Measurements from ENCODE around the gene NFATC1.

Gene NFATC1

DNA sequence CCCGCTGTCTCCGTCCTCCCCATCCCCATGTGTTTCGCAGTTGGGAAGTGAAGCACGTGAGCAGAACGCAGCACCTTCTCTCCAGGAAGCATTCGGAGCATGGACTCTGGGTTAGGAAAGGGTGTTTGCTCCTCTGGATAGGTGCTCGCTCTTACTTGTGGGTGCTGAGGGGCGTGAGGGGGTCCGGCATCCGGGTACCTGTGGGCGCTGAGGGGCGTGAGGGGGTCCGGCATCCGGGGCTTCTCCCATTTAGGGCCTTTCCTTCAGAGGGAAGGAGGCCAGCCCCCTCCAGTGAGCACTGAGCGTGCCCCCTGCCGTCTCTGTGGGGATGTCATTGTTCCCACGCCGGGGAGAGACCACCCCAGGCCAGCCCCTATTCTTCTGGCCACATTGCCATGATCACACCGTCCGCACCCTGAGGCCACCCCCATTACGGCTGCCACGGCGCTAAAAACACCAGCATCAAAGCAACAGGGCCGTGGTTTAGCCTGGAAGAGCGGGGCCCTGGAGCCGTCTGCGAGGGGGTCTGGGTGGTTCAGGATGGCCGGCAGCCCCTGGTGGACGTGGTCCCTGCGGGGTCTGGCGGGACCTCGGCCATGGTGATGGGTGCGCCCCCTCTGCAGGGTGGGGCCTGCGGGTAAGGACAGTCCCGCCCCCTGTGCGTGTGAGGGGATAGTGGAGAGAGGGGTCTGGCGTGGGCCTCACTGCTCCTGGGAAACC is 41.0 kb downstream of the NFATC1 start:
- no peak for DNase-seq (ENCODE audit: low read depth, low spot score)
- no peak overlapping the region for H3K27ac ChIP-seq

DNA sequence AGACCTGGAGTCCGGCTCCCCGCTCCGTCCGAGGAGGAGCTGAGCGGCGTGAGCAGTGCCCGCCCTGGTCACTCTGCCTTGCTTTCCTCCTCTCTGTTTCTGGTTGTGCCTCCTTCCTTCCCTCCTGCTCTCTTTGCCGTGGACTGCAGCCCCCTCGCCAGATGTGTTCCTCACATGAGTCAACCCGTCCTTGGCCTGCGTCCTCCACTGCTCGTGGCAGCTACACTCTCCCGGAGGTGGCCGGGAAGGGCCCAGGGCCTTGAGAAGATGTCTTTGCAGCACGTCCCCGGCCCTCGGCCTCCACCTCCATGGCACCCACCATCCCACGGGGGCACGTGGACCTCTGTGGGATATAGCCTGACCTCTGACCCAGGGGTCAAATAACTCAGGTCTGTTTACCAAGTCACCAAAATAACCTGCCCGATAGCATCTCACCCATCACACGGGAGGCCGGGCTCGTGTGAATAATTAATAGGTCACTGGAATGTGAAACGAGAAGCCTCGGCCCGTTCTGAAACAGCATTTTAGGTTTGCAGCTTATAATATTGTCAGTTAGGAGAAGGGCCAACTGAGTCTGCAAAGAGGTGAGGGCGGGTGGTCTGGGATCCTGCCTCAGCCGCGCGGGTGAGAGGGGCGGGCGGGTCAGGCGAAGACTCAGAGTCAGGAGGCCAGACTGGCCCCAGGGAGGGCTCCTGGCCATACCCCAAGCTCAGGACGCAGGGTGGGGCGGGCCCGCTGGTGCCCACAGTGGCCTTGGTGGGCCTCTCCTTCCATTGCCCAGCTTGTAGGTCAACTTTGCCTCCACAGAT is 42.6 kb downstream of the NFATC1 start:
- H3K27ac ChIP-seq, result no peak overlapping the region
- no peak for DNase-seq (ENCODE audit: low read depth, low spot score)

DNA sequence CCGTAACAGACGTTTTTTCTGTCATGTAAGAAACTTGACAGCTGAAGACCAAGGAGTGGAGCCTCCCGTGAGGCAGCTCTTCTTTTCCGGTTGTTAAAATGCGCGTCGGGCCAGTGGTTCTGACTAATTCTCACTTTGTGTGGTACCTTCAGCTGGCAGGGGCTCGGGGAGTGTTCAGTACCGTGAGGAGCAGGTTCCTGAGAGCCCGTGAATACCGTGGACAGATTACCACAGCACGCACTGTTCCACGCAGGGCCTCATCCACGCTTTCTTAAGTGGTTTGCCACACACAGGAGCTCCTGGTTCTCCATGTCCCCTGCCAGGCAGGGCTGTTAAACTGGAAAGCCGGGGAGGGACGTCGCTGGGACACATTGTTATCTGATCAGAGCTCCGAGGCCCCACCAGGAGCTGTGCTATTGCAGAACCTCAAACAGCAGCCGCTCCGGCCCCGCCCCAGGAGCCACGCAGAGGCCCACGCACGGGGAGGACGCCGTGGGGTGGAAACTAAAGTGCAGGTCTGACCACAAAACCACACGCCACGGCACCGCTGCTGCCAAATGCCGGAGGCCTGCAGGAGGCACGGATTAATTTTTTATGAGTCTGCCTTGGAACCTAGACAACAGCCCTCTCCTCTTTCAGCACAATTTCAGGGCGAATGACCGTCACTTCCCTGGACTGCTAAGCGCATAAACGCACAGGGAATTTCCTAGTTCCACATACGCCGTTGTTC is 43.3 kb downstream of the NFATC1 start:
- no peak overlapping the region for H3K27ac ChIP-seq
- no peak for DNase-seq (ENCODE audit: low read depth, low spot score)

DNA sequence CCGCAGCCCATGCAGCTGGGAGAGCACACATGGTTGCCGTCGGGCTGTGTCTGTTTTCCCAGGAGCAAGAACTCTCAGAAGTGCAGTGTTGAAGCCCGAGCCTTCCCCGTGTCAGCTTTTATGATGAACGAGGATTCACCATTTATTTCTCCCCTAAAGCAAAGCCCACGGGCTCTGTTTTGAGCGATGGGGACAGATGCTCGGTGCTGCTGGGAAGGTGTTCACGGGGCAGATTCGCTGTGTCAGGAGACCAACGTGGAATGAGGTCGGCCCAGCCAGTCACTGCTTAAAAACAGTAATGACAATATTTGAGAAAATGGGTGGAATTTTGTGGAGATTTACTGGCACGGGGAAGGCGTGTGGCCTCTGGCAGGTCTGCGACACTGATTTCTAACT is 43.9 kb downstream of the NFATC1 start:
- DNase-seq (ENCODE audit: low read depth, low spot score), result no peak
- no peak overlapping the region for H3K27ac ChIP-seq

DNA sequence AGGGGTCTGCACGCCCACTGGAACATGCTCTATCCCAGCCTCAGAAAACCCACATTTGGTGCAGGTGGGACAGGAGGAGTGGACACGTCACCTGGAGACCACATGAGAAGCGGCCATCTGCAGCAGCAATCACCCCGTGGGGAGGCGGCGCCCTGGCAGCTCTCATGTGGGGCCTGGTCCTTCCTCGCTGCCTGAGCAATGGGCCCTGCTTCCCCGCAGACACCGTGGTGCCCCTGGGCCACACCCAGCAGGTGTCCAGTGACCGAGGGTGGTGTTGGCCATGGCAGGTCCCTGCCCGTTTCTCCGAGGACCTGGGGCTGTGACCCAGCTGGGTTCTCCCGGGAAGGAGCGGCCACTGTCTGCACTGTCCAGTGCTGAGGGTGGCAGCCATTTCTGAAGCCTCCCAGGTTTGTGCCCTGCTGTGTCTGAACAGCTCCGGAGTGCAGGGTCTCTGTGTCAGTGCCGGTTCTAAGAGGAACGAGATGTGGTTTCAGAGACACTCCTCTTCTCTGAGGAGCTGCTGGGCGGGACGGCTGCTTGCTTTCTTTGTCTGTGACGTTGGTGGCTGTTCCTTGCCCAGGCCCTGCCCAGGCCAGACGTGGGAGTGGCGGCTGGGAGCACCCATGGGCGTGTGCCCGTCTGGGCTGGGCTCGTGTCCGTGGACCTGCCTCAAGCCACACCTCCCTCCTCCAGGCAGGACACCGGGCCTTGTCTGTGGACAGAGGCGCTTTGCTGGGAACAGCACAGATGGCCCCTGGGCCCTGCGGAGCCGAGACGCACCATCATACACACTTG is 44.8 kb downstream of the NFATC1 start:
- DNase-seq (ENCODE audit: low read depth, low spot score), result no peak
- no peak overlapping the region for H3K27ac ChIP-seq

DNA sequence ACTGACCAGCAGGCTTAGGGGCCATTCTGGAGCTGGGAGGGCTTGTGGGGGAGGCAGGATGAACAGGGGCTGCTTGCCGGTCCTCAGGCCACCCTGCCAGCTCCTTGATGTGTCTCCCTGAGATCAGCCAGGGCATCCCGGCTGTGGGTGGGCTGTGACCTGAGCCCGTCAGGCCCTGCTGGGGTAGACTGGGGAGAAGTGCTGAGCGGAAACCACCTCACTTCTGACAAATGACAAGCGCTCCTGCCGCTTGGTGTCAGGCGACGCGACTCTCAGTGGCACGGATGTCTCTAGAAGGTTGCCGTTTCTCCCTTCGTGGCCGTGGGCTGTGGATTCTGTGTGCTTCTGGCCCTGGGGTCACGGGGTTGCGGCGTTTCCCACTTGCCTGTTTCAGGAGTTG is 45.7 kb downstream of the NFATC1 start:
- DNase-seq (ENCODE audit: low read depth, low spot score), result no peak
- H3K27ac ChIP-seq, result no peak overlapping the region

DNA sequence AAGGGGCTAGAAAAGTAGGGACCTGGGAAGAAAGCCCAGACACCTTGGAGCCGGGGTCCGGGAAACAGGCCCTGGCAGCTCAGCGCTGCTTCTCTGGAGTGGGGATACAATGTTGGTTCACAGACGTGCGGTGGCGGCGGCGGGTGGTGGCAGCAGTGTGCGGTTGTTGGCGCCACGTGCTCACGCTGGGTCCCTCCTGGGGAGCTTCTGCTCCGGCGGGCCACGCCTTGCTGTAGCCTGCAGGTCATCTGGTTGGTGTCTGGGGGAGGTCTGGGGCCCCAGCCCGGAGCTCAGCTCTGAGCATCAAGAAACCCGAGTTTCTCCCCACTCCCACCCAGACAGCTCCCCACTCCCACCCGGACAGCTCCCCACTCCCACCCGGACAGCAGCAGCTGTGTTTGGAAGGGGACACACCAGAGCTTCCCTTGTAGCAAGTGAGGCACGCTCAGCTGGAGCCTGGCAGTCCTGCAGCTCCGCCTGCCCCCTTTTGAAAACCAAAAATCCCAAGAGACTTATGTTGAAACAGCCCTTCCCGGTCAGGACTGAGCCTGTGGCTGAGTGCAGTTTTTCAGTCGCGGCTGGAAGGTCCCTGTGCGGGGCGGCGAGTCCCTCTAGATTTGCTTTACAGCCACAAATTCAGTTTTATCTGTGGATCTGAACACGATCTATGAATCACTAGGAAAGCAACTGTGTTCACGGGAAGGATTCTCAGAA is 46.9 kb downstream of the NFATC1 start:
- H3K27ac ChIP-seq, result no peak overlapping the region
- DNase-seq (ENCODE audit: low read depth, low spot score), result no peak

DNA sequence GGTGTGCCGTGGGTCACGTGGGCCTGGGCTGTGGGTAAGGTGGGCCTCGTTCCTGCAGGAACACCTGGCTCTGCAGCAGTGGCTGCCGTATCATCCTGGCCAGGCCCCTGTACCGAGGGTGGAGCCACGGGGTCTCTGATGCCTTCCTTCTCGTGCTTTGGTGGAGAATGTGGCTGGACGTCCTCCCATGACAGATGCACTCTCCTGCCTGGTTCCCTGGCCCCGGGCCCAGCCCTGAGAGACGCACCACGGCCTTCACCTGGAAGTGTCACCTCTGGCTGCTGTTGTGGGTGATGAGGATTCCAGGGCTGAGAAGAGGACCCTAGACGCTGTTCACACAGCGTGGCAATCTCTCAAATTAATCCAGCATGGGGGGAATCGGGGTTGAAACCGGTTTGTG is 49.5 kb downstream of the NFATC1 start:
- no peak overlapping the region for H3K27ac ChIP-seq
- no peak for DNase-seq (ENCODE audit: low read depth, low spot score)

DNA sequence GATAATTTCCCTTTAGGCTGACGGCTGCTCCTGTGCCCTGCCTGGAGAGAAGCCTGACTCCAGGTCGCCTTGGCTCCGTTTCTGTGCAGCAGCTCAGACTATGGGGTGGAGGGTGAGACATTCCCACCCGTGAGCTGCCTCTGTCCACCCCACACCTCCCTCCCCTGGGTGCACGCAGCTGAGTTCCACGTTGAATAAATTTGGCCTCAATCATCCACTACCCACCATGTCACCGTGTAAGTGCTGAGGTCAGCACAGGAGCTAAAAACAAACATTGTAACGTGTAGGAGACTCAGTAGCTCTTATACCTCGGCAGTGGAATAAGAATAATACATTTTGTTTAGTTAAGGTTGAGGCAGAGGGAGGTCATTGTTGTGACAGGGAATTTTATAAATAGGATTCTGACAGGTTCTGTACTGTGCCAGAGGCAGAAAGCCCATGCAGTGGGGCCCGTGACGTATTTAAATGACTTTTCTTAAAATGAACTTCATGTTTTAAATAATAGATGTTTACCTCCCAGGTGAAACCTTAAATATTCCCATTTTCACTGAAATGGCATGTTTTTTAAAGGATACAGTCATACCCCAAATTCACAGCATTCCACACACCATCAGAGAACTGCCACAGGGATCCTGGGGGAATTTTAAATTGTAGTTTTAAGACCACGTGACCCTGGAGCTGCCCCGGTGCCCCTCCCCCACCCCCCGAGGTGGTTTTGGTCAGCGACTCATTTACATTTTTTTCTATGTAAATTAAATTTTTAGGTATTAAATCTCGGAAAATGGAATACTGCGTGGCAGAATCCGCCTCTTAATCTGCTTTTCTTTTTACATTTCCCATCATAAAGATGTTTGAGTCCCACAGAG is 50.2 kb downstream of the NFATC1 start:
- H3K27ac ChIP-seq, result no peak overlapping the region
- no peak for DNase-seq (ENCODE audit: low read depth, low spot score)

DNA sequence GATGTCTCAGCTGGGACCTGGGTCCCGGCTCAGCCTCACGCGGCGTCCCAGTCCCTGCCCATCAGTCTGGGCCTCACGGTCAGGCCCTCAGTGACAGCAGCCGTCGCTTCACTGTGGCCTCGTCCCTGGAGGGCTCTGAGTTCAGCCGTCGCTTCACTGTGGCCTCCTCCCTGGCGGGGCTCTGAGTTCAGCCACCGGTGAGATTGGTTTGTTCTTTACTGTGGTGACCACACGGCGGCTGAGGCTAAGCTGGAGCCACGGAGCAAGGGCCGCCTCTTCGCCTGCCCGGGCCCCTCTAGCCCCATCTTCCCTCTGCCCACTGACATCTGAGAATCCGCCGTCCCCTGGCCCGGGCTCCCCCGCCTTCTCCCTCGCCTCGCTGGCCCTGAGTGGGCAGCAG is 51.2 kb downstream of the NFATC1 start:
- no peak for DNase-seq (ENCODE audit: low read depth, low spot score)
- H3K27ac ChIP-seq, result no peak overlapping the region

DNA sequence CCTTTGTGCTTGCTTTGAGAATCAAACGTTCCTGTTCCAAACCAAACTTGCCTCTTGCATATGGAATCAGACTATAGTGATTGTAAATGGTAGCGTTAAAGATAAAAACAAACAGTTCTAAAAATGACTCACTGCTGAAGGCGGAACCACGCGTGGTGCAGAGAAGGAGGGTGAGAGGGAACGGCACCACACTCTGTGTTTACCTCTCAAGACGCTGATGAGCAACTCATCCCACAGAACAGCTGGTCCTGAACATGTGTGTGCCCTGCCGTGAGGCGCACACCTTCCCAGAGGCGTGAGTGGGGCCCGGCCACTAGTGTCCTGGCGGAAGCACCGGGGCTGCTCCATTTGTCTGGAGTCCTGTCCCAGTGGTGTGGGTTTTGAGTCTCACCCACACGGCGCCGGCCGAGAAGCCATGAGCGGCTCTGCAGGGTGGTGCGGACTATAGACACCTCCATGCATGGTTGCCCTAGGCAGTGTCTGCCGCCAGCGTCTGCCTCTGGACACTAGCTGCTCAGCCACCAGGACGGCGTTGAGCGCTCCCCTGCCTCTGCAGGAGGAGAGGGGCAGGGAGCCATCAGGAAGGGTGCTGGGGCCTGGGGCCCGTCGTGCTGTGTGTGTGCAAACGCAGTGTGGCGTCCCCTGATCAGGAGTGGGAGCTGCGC is 52.1 kb downstream of the NFATC1 start:
- no peak overlapping the region for H3K27ac ChIP-seq
- no peak for DNase-seq (ENCODE audit: low read depth, low spot score)

DNA sequence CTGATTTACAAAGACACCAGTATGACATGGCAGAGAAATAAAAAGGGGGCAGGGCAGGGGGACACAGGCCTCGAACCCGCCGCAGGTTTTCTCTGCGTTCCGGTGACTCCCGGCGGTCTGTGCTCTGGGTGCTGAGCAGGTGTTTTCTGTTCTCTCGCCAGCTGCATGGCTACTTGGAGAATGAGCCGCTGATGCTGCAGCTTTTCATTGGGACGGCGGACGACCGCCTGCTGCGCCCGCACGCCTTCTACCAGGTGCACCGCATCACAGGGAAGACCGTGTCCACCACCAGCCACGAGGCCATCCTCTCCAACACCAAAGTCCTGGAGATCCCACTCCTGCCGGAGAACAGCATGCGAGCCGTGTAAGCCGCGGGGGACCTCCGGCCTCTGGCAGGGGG is 52.9 kb downstream of the NFATC1 start:
- DNase-seq (ENCODE audit: low read depth, low spot score), result no peak
- H3K27ac ChIP-seq, result no peak overlapping the region

DNA sequence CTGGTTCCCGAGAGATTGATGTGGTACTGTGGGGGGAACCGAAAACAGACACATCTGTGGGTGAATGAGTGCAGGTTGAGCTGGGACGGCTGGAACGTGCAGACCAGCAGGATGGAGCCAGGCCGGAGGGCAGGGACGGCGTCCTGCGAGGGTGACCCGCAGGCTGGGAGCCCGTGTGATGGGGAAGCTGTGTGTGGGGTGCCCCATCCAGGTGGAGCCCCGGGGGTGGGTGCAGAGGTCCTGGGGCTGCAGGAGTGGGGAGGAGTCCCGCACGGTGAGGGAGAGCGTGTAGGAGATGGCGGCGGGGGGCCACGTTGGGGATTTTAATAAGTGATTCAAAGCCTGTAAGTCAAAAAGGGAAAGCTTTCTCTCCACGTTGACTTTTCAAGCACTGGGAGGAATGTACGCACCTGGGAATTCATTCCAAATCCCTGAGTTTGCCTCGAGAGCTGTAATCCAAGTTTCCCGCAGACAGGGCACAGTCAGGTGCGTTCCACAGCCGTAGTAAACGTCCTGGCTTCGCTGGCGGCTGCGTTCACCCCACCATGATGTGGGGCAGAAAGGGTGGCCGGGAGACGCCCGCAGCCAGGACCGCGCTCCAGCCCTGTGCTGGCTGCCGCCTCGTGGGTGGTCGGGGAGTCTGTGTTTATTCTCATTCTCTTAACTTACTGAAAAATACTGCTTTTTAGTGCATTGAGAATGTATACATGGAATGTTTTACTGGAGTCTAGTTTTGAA is 54.0 kb downstream of the NFATC1 start:
- H3K27ac ChIP-seq, result no peak overlapping the region
- DNase-seq (ENCODE audit: low read depth, low spot score), result no peak

DNA sequence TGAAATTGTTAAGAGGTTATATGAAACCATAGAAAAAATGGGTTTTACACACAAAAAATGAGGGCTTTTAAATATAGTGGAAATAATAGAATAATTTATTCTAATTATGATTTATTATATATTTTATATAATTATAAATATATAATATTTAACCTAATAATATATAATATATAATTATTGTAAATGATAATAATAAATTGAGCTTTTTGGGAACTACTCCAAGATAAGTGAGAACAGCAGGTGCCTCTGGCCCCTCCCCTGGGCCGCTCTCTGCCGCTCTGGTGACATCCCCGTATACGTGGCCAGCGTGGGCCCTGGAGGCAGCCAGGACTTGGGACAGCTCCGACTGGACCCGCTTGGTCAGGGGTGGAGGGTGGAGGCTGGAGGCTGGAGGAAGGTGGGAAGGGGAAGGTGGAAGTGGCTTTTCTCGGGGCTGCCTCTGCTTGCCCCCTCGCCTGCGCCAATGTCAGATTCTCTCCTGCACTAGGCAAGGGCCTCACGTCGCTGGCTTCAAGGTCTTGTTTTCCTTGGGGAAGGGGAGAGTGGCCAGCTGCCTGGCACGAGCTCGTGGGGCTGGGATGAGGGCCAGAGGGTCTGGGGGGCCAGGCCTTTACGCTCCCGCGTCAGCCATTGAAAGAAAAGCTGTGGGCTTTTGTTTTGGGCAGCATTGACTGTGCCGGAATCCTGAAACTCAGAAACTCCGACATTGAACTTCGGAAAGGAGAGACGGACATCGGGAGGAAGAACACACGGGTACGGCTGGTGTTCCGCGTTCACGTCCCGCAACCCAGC is 54.8 kb downstream of the NFATC1 start:
- H3K27ac ChIP-seq, result no peak overlapping the region
- no peak for DNase-seq (ENCODE audit: low read depth, low spot score)

DNA sequence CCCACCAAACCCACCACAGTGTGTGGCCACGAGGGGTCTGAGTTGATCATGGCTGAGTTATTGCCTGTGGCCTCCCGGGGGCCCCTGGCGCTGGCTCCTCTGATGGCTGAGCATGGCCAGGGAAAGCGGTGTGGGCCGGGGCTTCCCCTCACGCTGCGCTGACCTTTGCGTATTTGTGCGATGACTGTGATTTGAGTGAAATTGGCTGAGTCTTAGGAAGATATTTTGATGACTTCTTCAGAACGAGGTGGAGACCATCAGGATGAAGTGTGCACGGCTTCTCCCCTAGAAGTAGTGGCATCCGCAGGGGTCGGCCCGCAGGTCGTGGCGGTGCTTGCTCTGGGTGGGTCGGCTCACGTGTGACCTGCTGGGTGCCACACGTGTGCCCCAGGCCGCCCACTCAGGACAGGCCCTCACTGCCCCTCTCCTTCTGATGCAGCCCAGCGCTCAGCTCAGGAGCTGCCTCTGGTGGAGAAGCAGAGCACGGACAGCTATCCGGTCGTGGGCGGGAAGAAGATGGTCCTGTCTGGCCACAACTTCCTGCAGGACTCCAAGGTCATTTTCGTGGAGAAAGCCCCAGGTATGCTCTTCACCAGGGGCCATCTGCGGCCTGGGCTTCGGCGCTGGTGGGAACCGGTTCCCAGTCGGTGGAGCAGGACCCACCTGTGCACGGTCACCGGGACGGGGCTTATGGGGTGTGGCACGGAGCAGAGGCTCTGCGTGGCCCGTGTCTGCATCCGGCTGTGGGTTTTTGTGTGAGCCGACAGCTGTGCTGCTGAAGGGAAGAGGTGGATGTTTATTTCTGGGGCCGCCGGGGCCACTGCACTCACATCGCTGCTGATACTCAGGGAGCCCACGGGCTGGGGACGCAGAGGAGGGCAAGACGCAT is 55.8 kb downstream of the NFATC1 start:
- DNase-seq (ENCODE audit: low read depth, low spot score), result no peak
- H3K27ac ChIP-seq, result no peak overlapping the region

Measured in epithelial cell of prostate (primary cell).